KMS-11 (cell line): ENCODE data around the gene TLDC2.

Experiments
- H2AFZ ChIP-seq: fragments of 200-600 bp; sonication (generic); 2 replicates; pipeline ENCODE4 v1.6.1; 2016; ENCODE audit warnings: antibody characterized with exemption, mixed run types, low read depth
- H3K27ac ChIP-seq: fragments of 200-600 bp; sonication (generic); 2 replicates; pipeline ENCODE4 v1.6.1; 2016; ENCODE audit warnings: mild to moderate bottlenecking, mixed run types
- H3K27me3 ChIP-seq: fragments of 200-600 bp; sonication (generic); 2 replicates; pipeline ENCODE4 v1.6.1; 2017; ENCODE audit warnings: mild to moderate bottlenecking, low read depth, mixed run types, moderate library complexity; ENCODE audit not compliant: insufficient read depth
- H3K36me3 ChIP-seq: fragments of 200-600 bp; sonication (generic); 2 replicates; pipeline ENCODE4 v1.6.1; 2017; ENCODE audit warnings: mild to moderate bottlenecking, mixed run types; ENCODE audit not compliant: insufficient read depth
- H3K4me1 ChIP-seq: fragments of 200-600 bp; sonication (generic); 2 replicates; pipeline ENCODE4 v1.6.1; 2016; ENCODE audit warnings: mild to moderate bottlenecking, low read depth, mixed run types; ENCODE audit not compliant: poor library complexity, severe bottlenecking
- H3K4me2 ChIP-seq: fragments of 200-600 bp; sonication (generic); 2 replicates; pipeline ENCODE4 v1.7.0; 2016; ENCODE audit warnings: mild to moderate bottlenecking, mixed run types
- H3K4me3 ChIP-seq: fragments of 200-600 bp; sonication (generic); IDR thresholded peaks from 2 replicates; pipeline ENCODE4 v1.6.1; 2017; ENCODE audit warnings: low read depth, low read length, mixed read lengths; ENCODE audit not compliant: insufficient read depth
- H3K79me2 ChIP-seq: fragments of 200-600 bp; sonication (generic); 2 replicates; pipeline ENCODE4 v1.6.1; 2016; ENCODE audit warnings: low read depth, mixed run types; ENCODE audit not compliant: insufficient read depth
- H3K9ac ChIP-seq: fragments of 200-600 bp; sonication (generic); 2 replicates; pipeline ENCODE4 v1.6.1; 2016; ENCODE audit warnings: mild to moderate bottlenecking, mixed run types
- H4K20me1 ChIP-seq: fragments of 200-600 bp; sonication (generic); 2 replicates; pipeline ENCODE4 v1.6.1; 2016; ENCODE audit warnings: mild to moderate bottlenecking, mixed run types; ENCODE audit not compliant: insufficient read depth
- CTCF ChIP-seq: fragments of 200-600 bp; sonication (generic); conservative IDR thresholded peaks from 2 replicates; pipeline ENCODE4 v1.6.1; 2017; ENCODE audit warnings: low read depth, mild to moderate bottlenecking, antibody characterized with exemption, low read length, moderate library complexity, mixed read lengths

The TLDC2 gene

DNA sequence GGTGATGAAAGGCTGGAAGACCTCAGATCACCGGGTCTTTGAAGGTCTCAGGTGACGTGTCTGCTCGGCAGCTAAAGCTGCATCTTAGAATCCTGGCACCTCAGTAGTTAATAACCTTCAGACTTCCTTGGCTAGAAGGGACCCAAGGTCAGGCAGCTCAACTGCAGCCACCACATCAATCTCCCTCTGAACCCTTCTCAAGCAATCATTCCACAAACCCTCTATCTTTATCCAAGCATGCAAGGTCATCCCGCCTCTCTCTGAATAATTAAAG is 16.7 kb upstream of the TLDC2 start:
- H3K4me3 ChIP-seq = no peak overlapping the region
- no peaks in the 10 kb centered on the region for H3K36me3 ChIP-seq
- H3K4me1 ChIP-seq = no peaks in the 10 kb centered on the region
- H2AFZ ChIP-seq = no peak overlapping the region
- TF ChIP-seq CTCF = no peak
- no peak overlapping the region for H3K4me2 ChIP-seq
- H4K20me1 ChIP-seq = no peaks in the 10 kb centered on the region
- H3K9ac ChIP-seq = no peak overlapping the region
- H3K27me3 ChIP-seq = no peaks in the 10 kb centered on the region
- H3K79me2 ChIP-seq = no peaks in the 10 kb centered on the region
- H3K27ac ChIP-seq = no peak overlapping the region

DNA sequence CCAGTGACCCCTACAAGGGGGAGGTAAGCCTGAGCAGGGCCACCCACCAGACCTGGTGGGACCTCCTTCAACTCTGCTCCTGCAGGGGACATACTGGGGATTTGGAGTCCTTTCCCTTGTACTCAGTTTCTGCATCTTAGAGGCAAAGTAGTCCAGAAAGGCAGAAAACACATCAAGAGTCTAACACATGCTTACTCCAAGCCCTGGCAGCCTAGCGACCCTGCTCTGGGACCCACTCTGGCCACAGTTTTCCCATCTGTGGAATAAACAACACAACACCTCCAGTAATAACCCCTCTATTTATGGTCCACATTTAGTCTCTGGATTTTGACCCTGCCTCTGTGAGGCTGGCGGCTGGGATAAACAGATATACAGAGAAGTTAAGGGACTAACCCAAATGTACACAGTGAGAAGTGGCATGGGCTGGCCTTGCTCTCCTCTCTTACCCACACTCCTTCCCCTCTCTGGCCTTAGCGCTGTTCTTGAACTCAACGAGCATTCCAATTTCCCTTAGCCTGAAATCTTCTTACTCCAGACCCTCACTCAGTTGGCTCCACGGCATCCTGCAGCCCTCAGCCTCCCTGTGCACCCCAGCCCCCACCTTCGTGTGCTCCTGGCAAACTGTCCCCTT is 16.1 kb upstream of the TLDC2 start:
- Histone ChIP-seq H2AFZ (no peak overlapping the region), H3K36me3 (no peaks in the 10 kb centered on the region), H3K4me2 (no peak overlapping the region), H3K9ac (no peak overlapping the region), H3K4me1 (no peaks in the 10 kb centered on the region), H3K27me3 (no peaks in the 10 kb centered on the region), H3K79me2 (no peaks in the 10 kb centered on the region), H4K20me1 (no peaks in the 10 kb centered on the region), H3K27ac (no peak overlapping the region), H3K4me3 (no peak overlapping the region)
- TF ChIP-seq CTCF = no peak

- Histone ChIP-seq H3K9ac (no peak overlapping the region), H4K20me1 (no peaks in the 10 kb centered on the region), H3K4me1 (no peaks in the 10 kb centered on the region)
Measured at GRCh38 chr20:36860339-36860738, 15.6 kb upstream of the TLDC2 start.

DNA sequence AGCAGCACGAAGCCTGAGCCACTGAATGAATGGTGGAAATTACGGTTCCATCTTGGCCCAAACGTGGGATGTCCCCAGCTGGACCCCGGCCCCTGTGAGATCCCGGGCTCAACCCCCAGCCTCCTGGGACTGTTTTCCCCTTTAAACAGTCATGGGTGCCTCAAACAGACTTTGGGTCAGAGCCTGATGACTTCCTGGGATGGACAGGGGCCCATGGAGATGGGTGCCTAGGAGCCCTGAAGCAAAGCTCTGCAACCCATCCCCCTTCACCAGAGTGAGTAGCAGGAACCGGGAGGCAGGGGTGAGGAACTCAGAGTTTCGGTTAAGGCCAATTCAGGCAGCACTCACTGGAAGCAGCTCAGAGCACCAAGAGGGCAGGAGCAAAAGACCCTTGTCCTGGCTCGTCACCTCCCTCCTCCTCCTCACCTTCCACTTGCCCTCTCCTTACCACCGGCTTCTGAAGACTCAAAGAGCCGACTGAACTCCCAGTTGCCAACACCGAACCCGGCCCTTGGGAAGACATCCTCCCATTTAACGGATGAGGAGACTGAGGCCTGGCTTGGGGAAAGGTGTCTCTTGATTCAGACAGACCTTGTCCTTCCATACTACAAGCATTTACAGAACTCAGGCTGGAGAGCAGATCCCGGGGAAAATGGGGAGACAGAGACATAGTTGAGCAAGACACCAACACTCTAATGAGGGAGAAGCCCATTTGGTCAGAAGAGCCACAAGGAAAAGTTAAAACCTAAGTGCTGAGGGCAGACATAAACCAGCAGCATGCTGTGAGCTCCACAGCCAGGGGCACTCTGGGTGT is 14.9 kb upstream of the TLDC2 start:
- no peaks in the 10 kb centered on the region for H3K4me1 ChIP-seq
- H3K4me2 ChIP-seq = no peak overlapping the region
- no peaks in the 10 kb centered on the region for H3K27me3 ChIP-seq
- no peak overlapping the region for H3K27ac ChIP-seq
- no peaks in the 10 kb centered on the region for H4K20me1 ChIP-seq
- no peak overlapping the region for H2AFZ ChIP-seq
- H3K9ac ChIP-seq = no peak overlapping the region
- H3K4me3 ChIP-seq = no peak overlapping the region
- no peaks in the 10 kb centered on the region for H3K79me2 ChIP-seq
- no peaks in the 10 kb centered on the region for H3K36me3 ChIP-seq
- TF ChIP-seq CTCF = no peak

More at GRCh38 chr20:36860339-36860738, 15.6 kb upstream of the TLDC2 start:
- Histone ChIP-seq H3K27ac (no peak overlapping the region), H3K36me3 (no peaks in the 10 kb centered on the region), H2AFZ (no peak overlapping the region), H3K4me2 (no peak overlapping the region), H3K4me3 (no peak overlapping the region), H3K27me3 (no peaks in the 10 kb centered on the region), H3K79me2 (no peaks in the 10 kb centered on the region)
- no peak for TF ChIP-seq CTCF
